A673 (cell line): Measurements from ENCODE around the gene GPR22. TPM values are rescaled to one million over a fixed set of nuclear protein-coding genes. Genes with fewer than 3 reads are reported as not detected.

ENCODE experiments used
- BruUV-seq: library from RNA; stranded (reverse); fragments of 400-500 nt; replicated peaks from 2 replicates; lab custom pipeline; 2021; lab: Mats Ljungman, UMichigan
- CTCF ChIA-PET: fragments of 300-600 bp; sonication (Branson Sonifier 250); formaldehyde crosslinking; loops from one replicate; lab custom pipeline; 2022; ENCODE audit warnings: antibody characterized with exemption; lab: Charles Lee
- POLR2A ChIA-PET: fragments of 300-600 bp; sonication (Branson Sonifier 250); formaldehyde crosslinking; loops from one replicate; lab custom pipeline; 2022; ENCODE audit warnings: antibody characterized with exemption; ENCODE audit not compliant: low non-redundant PET; lab: Charles Lee
- DNase-seq: peaks from one replicate; pipeline ENCODE4 v3.0.0-alpha.2; 2015; ENCODE audit warnings: low spot score
- H3K27ac ChIP-seq: fragments of 200-600 bp; sonication (generic); 2 replicates; pipeline ENCODE4 v1.5.1; 2016; ENCODE audit warnings: mixed run types, low read depth, mild to moderate bottlenecking, mixed read lengths, antibody characterized with exemption, low read length; ENCODE audit not compliant: poor library complexity, severe bottlenecking
- H3K27me3 ChIP-seq: fragments of 200-600 bp; sonication (generic); replicated peaks from 2 replicates; pipeline ENCODE4 v1.6.1; 2017; ENCODE audit warnings: mixed run types, low read depth, mild to moderate bottlenecking, mixed read lengths, antibody characterized with exemption, low read length; ENCODE audit not compliant: insufficient read depth, poor library complexity
- H3K36me3 ChIP-seq: fragments of 200-600 bp; sonication (generic); 2 replicates; pipeline ENCODE4 v1.6.1; 2016; ENCODE audit warnings: mixed run types, mild to moderate bottlenecking, mixed read lengths, antibody characterized with exemption, low read length; ENCODE audit not compliant: insufficient read depth, poor library complexity, severe bottlenecking
- H3K4me1 ChIP-seq: fragments of 200-600 bp; sonication (generic); 2 replicates; pipeline ENCODE4 v1.6.1; 2017; ENCODE audit warnings: mixed run types, mild to moderate bottlenecking, mixed read lengths, antibody characterized with exemption, low read length; ENCODE audit not compliant: insufficient read depth, poor library complexity, severe bottlenecking
- H3K4me3 ChIP-seq: fragments of 200-600 bp; sonication (generic); 2 replicates; pipeline ENCODE4 v1.5.1; 2016; ENCODE audit warnings: low read depth, mixed run types, mild to moderate bottlenecking, mixed read lengths, low read length; ENCODE audit not compliant: poor library complexity, severe bottlenecking
- H3K9me3 ChIP-seq: fragments of 200-600 bp; sonication (generic); 2 replicates; pipeline ENCODE4 v1.6.1; 2016; ENCODE audit warnings: mixed run types, low read depth, mild to moderate bottlenecking, mixed read lengths, antibody characterized with exemption, low read length; ENCODE audit not compliant: poor library complexity, severe bottlenecking
- EZH2 ChIP-seq: fragments of 200-600 bp; sonication (generic); IDR thresholded peaks from 2 replicates; pipeline ENCODE4 v1.6.1; 2017; ENCODE audit warnings: borderline replicate concordance, low read depth, mild to moderate bottlenecking, mixed read lengths, antibody characterized with exemption, low read length; ENCODE audit not compliant: poor library complexity, severe bottlenecking
- intact Hi-C: fragments of 100-400 bp; cut with micrococcal nuclease; formaldehyde crosslinking; loops from one replicate; pipeline ENCODE4 v1.10.0; 2022; ENCODE audit not compliant: unreplicated experiment
- total RNA-seq: library from RNA; stranded (reverse); gene quantifications from 2 replicates; pipeline ENCODE4 v1.2.3, GENCODE V29; 2021
- TF ChIP-seq, protein P1 (sequence below): fragments of 300-800, 200-600 bp; sonication (generic); conservative IDR thresholded peaks from 2 replicates; pipeline ENCODE4 v1.5.1; 2017; ENCODE audit warnings: low read depth, mild to moderate bottlenecking, antibody characterized with exemption, low read length, moderate library complexity, mixed read lengths

GPR22 gene
- total RNA-seq, 1 experiment from 2014 or later: not detected

DNA sequence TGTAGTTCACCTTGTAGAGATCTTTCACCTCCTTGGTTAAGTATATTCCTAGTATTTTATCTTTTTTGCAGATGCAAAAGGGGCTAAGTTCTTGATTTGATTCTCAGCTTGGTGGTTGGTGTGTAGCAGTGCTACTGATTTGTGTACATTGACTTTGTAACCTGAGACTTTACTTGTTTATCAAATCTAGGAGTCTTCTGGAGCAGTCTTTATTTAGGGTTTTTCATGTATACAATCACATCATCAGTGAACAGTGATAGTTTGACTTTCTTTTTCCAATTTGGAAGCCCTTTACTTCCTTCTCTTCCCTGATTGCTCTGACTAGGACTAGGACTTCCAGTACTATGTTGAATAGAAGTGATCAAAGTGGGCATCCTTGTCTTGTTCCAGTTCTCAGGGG lies 33.8 kb downstream of the GPR22 start:
- BruUV-seq: no TSS peak
- H3K4me1 ChIP-seq: no peaks in the 10 kb centered on the region
- ChIA-PET CTCF (no interaction called here), POLR2A (no interaction called here)
- H3K9me3 ChIP-seq: no peaks in the 10 kb centered on the region
- TF ChIP-seq EZH2: no peak
- TF ChIP-seq, protein P1, sequence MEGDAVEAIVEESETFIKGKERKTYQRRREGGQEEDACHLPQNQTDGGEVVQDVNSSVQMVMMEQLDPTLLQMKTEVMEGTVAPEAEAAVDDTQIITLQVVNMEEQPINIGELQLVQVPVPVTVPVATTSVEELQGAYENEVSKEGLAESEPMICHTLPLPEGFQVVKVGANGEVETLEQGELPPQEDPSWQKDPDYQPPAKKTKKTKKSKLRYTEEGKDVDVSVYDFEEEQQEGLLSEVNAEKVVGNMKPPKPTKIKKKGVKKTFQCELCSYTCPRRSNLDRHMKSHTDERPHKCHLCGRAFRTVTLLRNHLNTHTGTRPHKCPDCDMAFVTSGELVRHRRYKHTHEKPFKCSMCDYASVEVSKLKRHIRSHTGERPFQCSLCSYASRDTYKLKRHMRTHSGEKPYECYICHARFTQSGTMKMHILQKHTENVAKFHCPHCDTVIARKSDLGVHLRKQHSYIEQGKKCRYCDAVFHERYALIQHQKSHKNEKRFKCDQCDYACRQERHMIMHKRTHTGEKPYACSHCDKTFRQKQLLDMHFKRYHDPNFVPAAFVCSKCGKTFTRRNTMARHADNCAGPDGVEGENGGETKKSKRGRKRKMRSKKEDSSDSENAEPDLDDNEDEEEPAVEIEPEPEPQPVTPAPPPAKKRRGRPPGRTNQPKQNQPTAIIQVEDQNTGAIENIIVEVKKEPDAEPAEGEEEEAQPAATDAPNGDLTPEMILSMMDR: no peak
- H3K36me3 ChIP-seq: no peaks in the 10 kb centered on the region
- H3K27me3 ChIP-seq: no peaks in the 10 kb centered on the region
- no peak overlapping the region for H3K4me3 ChIP-seq
- H3K27ac ChIP-seq: no peak overlapping the region
- intact Hi-C loops: loop anchor here (5.0 kb wide), 1 partner anchor 301 kb away; no protein-coding TSS in a partner anchor
- no peak for DNase-seq

DNA sequence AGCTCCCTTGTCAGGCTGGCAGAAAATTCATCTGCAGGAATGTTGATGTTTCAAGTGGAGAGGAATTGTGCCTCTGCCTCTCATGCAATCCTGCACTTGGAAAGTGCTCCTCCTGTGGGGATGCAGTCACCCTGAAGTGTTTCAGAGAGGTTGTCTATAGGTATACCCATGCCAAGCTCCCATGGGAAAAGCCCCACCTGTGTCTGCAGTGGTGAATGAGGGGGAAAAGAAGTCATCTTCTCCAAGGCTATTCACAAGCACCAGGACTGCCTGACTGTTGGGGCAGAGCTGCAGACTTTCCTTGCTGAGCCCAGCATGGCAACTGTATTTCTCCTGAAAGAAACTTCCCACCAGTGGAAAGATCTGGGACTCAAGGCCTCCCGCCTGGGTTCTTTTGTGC lies 35.5 kb downstream of the GPR22 start:
- POLR2A ChIA-PET: no interaction called here

DNA sequence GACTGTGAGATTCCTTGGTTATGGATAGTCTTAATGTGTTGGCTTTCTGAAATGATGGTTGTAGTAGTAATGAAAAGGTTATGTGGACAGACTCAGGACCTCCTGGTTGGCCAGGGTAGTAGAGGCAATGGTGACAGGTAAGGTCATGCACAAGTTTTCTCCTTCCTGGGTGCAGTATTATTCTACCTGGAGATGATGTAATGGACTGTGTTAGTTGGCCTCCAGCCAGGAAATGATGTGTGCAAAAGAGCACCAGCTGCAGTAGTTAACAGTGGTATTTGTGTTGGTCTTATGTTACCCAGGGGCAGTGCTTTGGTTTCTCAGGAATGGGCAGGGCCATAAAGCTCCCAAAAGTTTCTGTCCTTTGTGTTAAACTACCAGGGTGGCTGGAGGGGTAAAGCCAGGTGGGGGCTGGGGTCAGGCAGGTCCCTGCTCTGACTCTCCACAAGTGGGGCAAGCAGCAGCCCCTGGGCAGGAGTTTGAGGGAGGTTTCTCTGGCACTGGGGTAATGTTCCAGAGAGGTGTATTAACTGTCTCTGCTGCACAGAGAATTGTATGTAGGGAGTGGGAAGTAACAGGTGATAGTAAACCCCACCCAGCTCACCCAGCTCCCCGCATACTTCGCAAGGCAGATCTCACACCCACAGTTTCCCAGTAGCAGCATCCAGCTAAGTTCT lies 36.3 kb downstream of the GPR22 start:
- H3K4me3 ChIP-seq: no peak overlapping the region
- TF ChIP-seq, protein P1: no peak
- TF ChIP-seq EZH2: no peak
- DNase-seq: no peak
- no TSS peak for BruUV-seq
- no peaks in the 10 kb centered on the region for H3K36me3 ChIP-seq
- no peaks in the 10 kb centered on the region for H3K4me1 ChIP-seq
- intact Hi-C loops: no loop called here
- H3K9me3 ChIP-seq: no peaks in the 10 kb centered on the region
- ChIA-PET POLR2A (no interaction called here), CTCF (no interaction called here)
- H3K27me3 ChIP-seq: no peaks in the 10 kb centered on the region
- no peak overlapping the region for H3K27ac ChIP-seq

More for the DNA sequence above, 35.5 kb downstream of the GPR22 start:
- CTCF ChIA-PET: no interaction called here
- intact Hi-C loops: no loop called here
- no peaks in the 10 kb centered on the region for H3K4me1 ChIP-seq
- no peaks in the 10 kb centered on the region for H3K9me3 ChIP-seq
- no peaks in the 10 kb centered on the region for H3K27me3 ChIP-seq
- TF ChIP-seq, protein P1: no peak
- no peak for TF ChIP-seq EZH2
- H3K36me3 ChIP-seq: no peaks in the 10 kb centered on the region
- BruUV-seq: no TSS peak
- H3K4me3 ChIP-seq: no peak overlapping the region
- no peak for DNase-seq
- H3K27ac ChIP-seq: no peak overlapping the region
